Psoas muscle (tissue), 8 donors: ENCODE data around the gene IRF8. TPM values are rescaled to one million over a fixed set of nuclear protein-coding genes. Genes with fewer than 3 reads are reported as not detected.
A peak's percentile ranks its signal among the peaks of the same experiment; 100 is the strongest.

Source experiments
- ATAC-seq, 4 donors: fragments of 200-7000 bp; cut with Tn5 transposase; one replicate each; pipeline ENCODE4 v1.9.1; 2020; ENCODE audit warnings: moderate library complexity in 3 of 4, mild to moderate bottlenecking in 2 of 4
- DNase-seq, 2 donors: peaks; one replicate each; pipeline ENCODE4 v3.0.0-alpha.2; 2020
- H3K27ac ChIP-seq: fragments of 200-600 bp; one replicate; pipeline ENCODE4 v1.8.0; 2022
- H3K27me3 ChIP-seq, 3 donors: fragments of 200-600 bp in 1 of 3; one replicate each; pipeline versions ENCODE4 v1.6.1 to v1.8.0; 2013 to 2022; ENCODE audit warnings: low read length in 2 of 3, mild to moderate bottlenecking in 2 of 3, moderate library complexity in 1 of 3; ENCODE audit not compliant: insufficient read depth in 3 of 3
- H3K36me3 ChIP-seq, 2 donors: fragments of 200-600 bp in 1 of 2; one replicate each; pipeline versions ENCODE4 v1.6.1 to v1.8.0; 2013 to 2022; ENCODE audit warnings: low read depth in 1 of 2, mild to moderate bottlenecking in 1 of 2, moderate library complexity in 1 of 2; ENCODE audit not compliant: insufficient read depth in 1 of 2
- H3K4me1 ChIP-seq: fragments of 200-600 bp; one replicate; pipeline ENCODE4 v1.8.0; 2022
- H3K4me3 ChIP-seq: fragments of 200-600 bp; one replicate; pipeline ENCODE4 v1.8.0; 2022; ENCODE audit warnings: mild to moderate bottlenecking
- H3K9me3 ChIP-seq: fragments of 200-600 bp; one replicate; pipeline ENCODE4 v1.8.0; 2022
- CTCF ChIP-seq: fragments of 200-600 bp; IDR thresholded peaks from one replicate; pipeline ENCODE4 v1.8.0; 2022; ENCODE audit warnings: antibody characterized with exemption
- WGBS, 3 donors: extraction: QIAGEN DNeasy Blood & Tissue Kit; methylation state at CpG; one replicate each; pipeline versions ENCODE4 v1.1.6 to v1.1.7; 2013; 5-methylcytosine and 5-hydroxymethylcytosine counted together
- intact Hi-C, 2 donors: fragments of 100-400 bp; cut with DNase I; formaldehyde crosslinking; loops; one replicate each; pipeline versions ENCODE4 v1.11.0 to v1.14.2; 2022
- polyA plus RNA-seq, 3 donors: library from polyadenylated mRNA; stranded (reverse); fragments of 200-250 nt; gene quantifications; one replicate each; pipeline ENCODE4 v1.2.3, GENCODE V29; 2013
- total RNA-seq, 4 donors: library from RNA; stranded (reverse); fragmentation: NEBNext Ultra II Directional in 2 of 4; extraction: Animal tissue kit (Norgen Biotek cat#: 25700) in 2 of 4; gene quantifications; one replicate each; pipeline versions ENCODE4 v1.2.1 to v1.2.4, GENCODE V29; 2021 to 2023
- donor health status: healthy with polysubstance abuse.
- donor health status: DM: no; HTN: no; CAD: no; lungs with moderate emphysema.
- donor health status: Bipolar disorder and iron deficiency.
- donor health status: healthy.
- donor health status: DM: yes; HTN: yes; CAD: no.
- donor health status: DM: no; HTN: no; CAD: no.
- donor health status: DM: no; HTN: no; CAD: no.
- donor health status: DM: yes; HTN: yes; CAD: no.

Gene IRF8
- total and polyA plus RNA-seq, 7 donors = 0.23 to 2.8 (median 1.1) TPM

GRCh38 chr16:85909932-85910853 lies 11.2 kb downstream of the IRF8 start:
- no peaks in the 10 kb centered on the region for H3K4me1 ChIP-seq
- H3K36me3 ChIP-seq = no peaks in the 10 kb centered on the region
- ATAC-seq (no peak), DNase-seq (no peak)
- H3K27me3 ChIP-seq = peaks cover 0 to 9% (median 0%) of the 10 kb centered on the region in 3 donors
- no peak for TF ChIP-seq CTCF
- 92 to 94% (median 93%) methylated on average over 17 of the region's 17 CpGs for WGBS, 3 donors
- no peaks in the 10 kb centered on the region for H3K9me3 ChIP-seq
- intact Hi-C loops = no loop called here
- H3K4me3 ChIP-seq = no peak overlapping the region
- H3K27ac ChIP-seq = no peak overlapping the region

GRCh38 chr16:85910854-85911247 lies 11.9 kb downstream of the IRF8 start:
- ATAC-seq (no peak), DNase-seq (no peak)
- WGBS, 3 donors = 86 to 88% (median 87%) methylated on average over 9 of the region's 9 CpGs
- H3K36me3 ChIP-seq = no peaks in the 10 kb centered on the region
- H3K9me3 ChIP-seq = no peaks in the 10 kb centered on the region
- H3K4me1 ChIP-seq = no peaks in the 10 kb centered on the region
- TF ChIP-seq CTCF = no peak
- no peak overlapping the region for H3K4me3 ChIP-seq
- peaks cover 0 to 9% (median 0%) of the 10 kb centered on the region in 3 donors for H3K27me3 ChIP-seq
- H3K27ac ChIP-seq = no peak overlapping the region
- intact Hi-C loops = no loop called here

GRCh38 chr16:85911251-85911930 lies 12.4 kb downstream of the IRF8 start:
- TF ChIP-seq CTCF = no peak
- no peaks in the 10 kb centered on the region for H3K4me1 ChIP-seq
- no peak overlapping the region for H3K4me3 ChIP-seq
- ATAC-seq = no peak
- WGBS, 3 donors = 80 to 84% (median 80%) methylated on average over 15 of the region's 15 CpGs
- H3K27ac ChIP-seq = no peak overlapping the region
- no peaks in the 10 kb centered on the region for H3K36me3 ChIP-seq
- DNase-seq = no peak
- H3K27me3 ChIP-seq = peaks cover 0 to 9% (median 0%) of the 10 kb centered on the region in 3 donors
- H3K9me3 ChIP-seq = no peaks in the 10 kb centered on the region
- intact Hi-C loops = no loop called here

GRCh38 chr16:85912211-85912974 lies 13.4 kb downstream of the IRF8 start:
- Histone ChIP-seq H3K36me3 (no peaks in the 10 kb centered on the region), H3K9me3 (no peaks in the 10 kb centered on the region), H3K27ac (no peak overlapping the region), H3K4me3 (no peak overlapping the region), H3K4me1 (no peaks in the 10 kb centered on the region), H3K27me3 (peaks cover 0 to 9% (median 2%) of the 10 kb centered on the region in 3 donors)
- TF ChIP-seq CTCF = no peak
- ATAC-seq (peak in 3 of 4 donors; percentile 26 to 44 (median 26)), DNase-seq (peak in 1 of 2 donors; percentile 67)
- intact Hi-C loops = no loop called here
- 23 to 39% (median 25%) methylated on average over 13 of the region's 13 CpGs for WGBS, 3 donors
